ENCODE results near the gene ZNF668.

DNA sequence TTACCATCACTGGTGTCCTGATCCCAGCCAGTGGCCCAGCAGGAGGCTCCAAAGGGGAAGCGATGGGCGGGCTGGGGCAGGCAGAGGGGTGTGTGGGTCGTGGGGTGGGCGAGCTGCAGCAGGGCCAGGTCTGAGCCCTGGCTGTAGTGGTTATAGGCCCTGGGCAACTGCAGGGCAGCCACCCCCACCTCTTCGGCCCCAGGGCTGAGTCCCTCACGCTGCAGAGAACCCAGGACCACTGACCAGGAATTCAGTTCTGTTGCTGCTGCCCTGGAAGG, 12.5 kb upstream of the ZNF668 start:
- no peak for TF ChIP-seq POLR2A (IDR thresholded peaks at IDR 0.05)
- no peak for TF ChIP-seq EP300 (IDR thresholded peaks at IDR 0.05)
